HepG2 (cell line): ENCODE measurements around the gene PCDHGA6. TPM values are rescaled to one million over a fixed set of nuclear protein-coding genes. Genes with fewer than 3 reads are reported as not detected.
A peak's percentile ranks its signal among the peaks of the same experiment; 100 is the strongest.

Experiments
- ATAC-seq: fragments of 200-7000 bp; cut with Tn5 transposase; 3 replicates; pipeline ENCODE4 v1.9.1; 2020; ENCODE audit warnings: mild to moderate bottlenecking, moderate library complexity
- Bru-seq: library from RNA; stranded (reverse); fragments of 400-500 nt; gene quantifications from one replicate; lab custom pipeline; 2021; lab: Mats Ljungman, UMichigan
- BruChase-seq, 2 experiments: library from RNA; stranded (reverse); fragments of 400-500 nt; gene quantifications; one replicate each; lab custom pipeline; 2021; lab: Mats Ljungman, UMichigan
- BruUV-seq: library from RNA; stranded (reverse); fragments of 400-500 nt; replicated peaks from 2 replicates; lab custom pipeline; 2021; lab: Mats Ljungman, UMichigan
- CTCF ChIA-PET: fragments of 300-600 bp; formaldehyde crosslinking; extraction: SDS; loops from one replicate; lab custom pipeline; 2021; ENCODE audit warnings: low total read pairs, inconsistent platforms, low intra/inter-chr PET ratio; lab: Yijun Ruan, JAX
- POLR2A ChIA-PET: fragments of 350-600 bp; sonication (Branson Sonifier 250); formaldehyde crosslinking; loops from one replicate; lab custom pipeline; 2020; ENCODE audit warnings: antibody characterized with exemption, inconsistent platforms; lab: Yijun Ruan, JAX
- DNase-seq: peaks from one replicate; pipeline ENCODE4 v3.0.0-alpha.2; 2015; ENCODE audit warnings: low spot score
- FAIRE-seq: peaks from 3 replicates; lab custom pipeline; 2011; peaks lifted over from hg19 to GRCh38; lab: Jason Lieb, UNC
- H2AFZ ChIP-seq: one replicate; pipeline ENCODE4 v1.6.1; 2011; ENCODE audit warnings: low read length, inconsistent platforms
- H3K27ac ChIP-seq: fragments of 300-600 bp; 3 replicates; pipeline ENCODE4 v1.8.0; 2011; ENCODE audit warnings: mixed run types, mild to moderate bottlenecking, mixed read lengths, low read length, inconsistent platforms; ENCODE audit not compliant: insufficient read depth; ENCODE audit errors: extremely low read length
- H3K27me3 ChIP-seq, 2 experiments: fragments of 200-600 bp in 1 of 2; 2 replicates in 1 of 2; 3 replicates in 1 of 2; pipeline versions ENCODE4 v1.6.0 to v1.8.0; 2011; ENCODE audit warnings: low read length in 2 of 2, mild to moderate bottlenecking in 2 of 2, moderate library complexity in 2 of 2, inconsistent platforms in 1 of 2; ENCODE audit not compliant: insufficient read depth in 2 of 2, control insufficient read depth in 1 of 2
- H3K36me3 ChIP-seq, 2 experiments: fragments of 200-600 bp in 1 of 2; replicated peaks in 1 of 2; 2 replicates in 1 of 2; 3 replicates in 1 of 2; pipeline versions ENCODE4 v1.5.1 to v1.8.0; 2011; ENCODE audit warnings: low read length in 2 of 2, inconsistent platforms in 1 of 2; ENCODE audit not compliant: insufficient read depth in 2 of 2, control insufficient read depth in 1 of 2
- H3K4me1 ChIP-seq: 2 replicates; pipeline ENCODE4 v1.5.1; 2012; ENCODE audit warnings: low read length, inconsistent platforms; ENCODE audit not compliant: insufficient read depth
- H3K4me2 ChIP-seq: 2 replicates; pipeline ENCODE4 v1.6.0; 2011; ENCODE audit warnings: low read depth, low read length, inconsistent platforms
- H3K4me3 ChIP-seq, 3 experiments: fragments of 200-600 bp in 1 of 3; sonication (generic), shearing (Covaris generic) in 1 of 3; replicated peaks in 1 of 3; 2 replicates each; pipeline ENCODE4 v1.5.1; 2011 to 2016; ENCODE audit warnings: low read length in 3 of 3, inconsistent platforms in 2 of 3, low read depth in 2 of 3, mild to moderate bottlenecking in 2 of 3, control low read depth in 1 of 3, mixed read lengths in 1 of 3; ENCODE audit not compliant: insufficient read depth in 1 of 3
- H3K79me2 ChIP-seq: one replicate; pipeline ENCODE4 v1.6.1; 2011; ENCODE audit warnings: low read length, inconsistent platforms; ENCODE audit not compliant: insufficient read depth
- H3K9ac ChIP-seq: 2 replicates; pipeline ENCODE4 v1.6.0; 2011; ENCODE audit warnings: mild to moderate bottlenecking, low read depth, low read length, inconsistent platforms; ENCODE audit not compliant: insufficient read depth
- H3K9me3 ChIP-seq: 2 replicates; pipeline ENCODE4 v1.5.1; 2012; ENCODE audit warnings: mild to moderate bottlenecking, low read length
- H4K20me1 ChIP-seq: 2 replicates; pipeline ENCODE4 v1.6.0; 2011; ENCODE audit warnings: inconsistent platforms, mild to moderate bottlenecking, low read length, moderate library complexity; ENCODE audit not compliant: insufficient read depth
- RERE ChIP-seq: IDR thresholded peaks from 2 replicates; pipeline ENCODE4 v1.6.1; 2016; ENCODE audit warnings: low read depth, missing genetic modification reagents, missing compliant biosample characterization
- SCMH1 ChIP-seq: sonication (generic); formaldehyde crosslinking; IDR thresholded peaks from 2 replicates; pipeline ENCODE4 v1.9.0; 2021; ENCODE audit warnings: missing genetic modification reagents, mild to moderate bottlenecking, borderline replicate concordance
- STAG1 ChIP-seq: sonication (generic); formaldehyde crosslinking; IDR thresholded peaks from 2 replicates; pipeline ENCODE4 v1.4.0; 2020; ENCODE audit warnings: missing genetic modification reagents
- TOPORS ChIP-seq: sonication (generic); formaldehyde crosslinking; IDR thresholded peaks from 2 replicates; pipeline ENCODE4 v1.8.0; 2023; ENCODE audit warnings: mild to moderate bottlenecking, missing genetic modification reagents
- WGBS: methylation state at CpG from one replicate; pipeline ENCODE4 v1.1.6; 2017; ENCODE audit warnings: low lambda C conversion rate; 5-methylcytosine and 5-hydroxymethylcytosine counted together
- in situ Hi-C: cut with HindIII; loops from 2 replicates; pipeline ENCODE4 v1.10.0; 2017; ENCODE audit warnings: low pct_unique_long_range_greater_than_20kb; ENCODE audit not compliant: extremely low pct_ligation_motif_present
- intact Hi-C: fragments of 100-400 bp; cut with micrococcal nuclease; formaldehyde crosslinking; loops from one replicate; pipeline ENCODE4 v1.10.0; 2022; ENCODE audit not compliant: unreplicated experiment
- long read RNA-seq, 2 experiments: library from RNA in 1 of 2; library from polyadenylated mRNA in 1 of 2; stranded (forward) in 1 of 2; unstranded in 1 of 2; transcript quantifications; one replicate each; pipeline ENCODE4 v2.0.0, GENCODE V29; 2019 to 2022
- polyA minus RNA-seq, 3 experiments: library from RNA; depleted of rRNA, polyadenylated mRNA; stranded (reverse); fragments of >200 nt; gene quantifications; 2 replicates each; pipeline ENCODE4 v1.2.3, GENCODE V29; 2011; ENCODE audit warnings: low replicate concordance in 1 of 3
- polyA plus RNA-seq, 8 experiments: library from polyadenylated mRNA; depleted of rRNA in 3 of 8; stranded (reverse) in 7 of 8; unstranded in 1 of 8; fragments of >200 nt; fragmentation: Illumina TruSeq in 4 of 8; extraction: Trizol in 4 of 8; gene quantifications; 2 replicates each; pipeline versions ENCODE4 v1.2.1 to v1.2.3, GENCODE V29; 2011 to 2016; ENCODE audit warnings: low read depth in 4 of 8, missing spikeins in 1 of 8, mixed read lengths in 1 of 8; ENCODE audit not compliant: insufficient read depth in 1 of 8
- total RNA-seq, 5 experiments: library from RNA; depleted of rRNA; stranded (reverse); fragments of >200 nt; fragmentation: Illumina TruSeq; extraction: Trizol; gene quantifications; 2 replicates each; pipeline ENCODE4 v1.2.3, GENCODE V29; 2016; ENCODE audit warnings: low read depth in 1 of 5

PCDHGA6 gene
- total RNA-seq (2016; rRNA removed; fragmentation: Illumina TruSeq; extraction: Trizol) (0.13 and 0.33 TPM in 2 replicates), polyA plus RNA-seq (2011; rRNA removed) (0.51 and 0.54 TPM in 2 replicates), polyA minus RNA-seq (2011; rRNA and poly(A)+ RNA removed; ENCODE audit: low replicate concordance) (0.21 and 1.4 TPM in 2 replicates), Bru-seq, nascent RNA (percentile 43 among the genes with signal in this experiment), BruChase-seq, experiment 1, labeled RNA remaining after a 6-hour chase (percentile 52 among the genes with signal in this experiment), BruChase-seq, experiment 2, labeled RNA remaining after a 2-hour chase (percentile 61 among the genes with signal in this experiment)
- total RNA-seq (2016; cell fraction: cytosol; rRNA removed; fragmentation: Illumina TruSeq; extraction: Trizol; ENCODE audit: low read depth) = not detected in 2 replicates
- total RNA-seq (2016; cell fraction: insoluble cytoplasmic fraction; rRNA removed; fragmentation: Illumina TruSeq; extraction: Trizol) = 0.07 and 0.22 TPM in 2 replicates
- 0.07 TPM in 1 of 2 replicates, not detected in the other for total RNA-seq (2016; cell fraction: membrane; rRNA removed; fragmentation: Illumina TruSeq; extraction: Trizol)
- 0.97 and 1.4 TPM in 2 replicates for total RNA-seq (2016; cell fraction: nucleus; rRNA removed; fragmentation: Illumina TruSeq; extraction: Trizol)
- polyA plus RNA-seq (2011; cell fraction: cytosol; rRNA removed) = 0.13 and 0.15 TPM in 2 replicates
- 2.2 and 2.4 TPM in 2 replicates for polyA plus RNA-seq (2011; cell fraction: nucleus; rRNA removed)
- polyA plus RNA-seq (2012) = 0.15 and 0.23 TPM in 2 replicates
- polyA plus RNA-seq (2016; cell fraction: cytosol; fragmentation: Illumina TruSeq; extraction: Trizol; ENCODE audit: low read depth) = not detected in 2 replicates
- polyA plus RNA-seq (2016; cell fraction: insoluble cytoplasmic fraction; fragmentation: Illumina TruSeq; extraction: Trizol; ENCODE audit: low read depth) = 0.05 and 0.15 TPM in 2 replicates
- polyA plus RNA-seq (2016; cell fraction: membrane; fragmentation: Illumina TruSeq; extraction: Trizol; ENCODE audit: low read depth) = not detected in 2 replicates
- polyA plus RNA-seq (2016; cell fraction: nucleus; fragmentation: Illumina TruSeq; extraction: Trizol; ENCODE audit: insufficient read depth, low read depth) = 1.4 and 1.8 TPM in 2 replicates
- polyA minus RNA-seq (2011; cell fraction: cytosol; rRNA and poly(A)+ RNA removed) = 0.20 TPM in 1 of 2 replicates, not detected in the other
- polyA minus RNA-seq (2011; cell fraction: nucleus; rRNA and poly(A)+ RNA removed) = 3.4 and 3.6 TPM in 2 replicates
- long read RNA-seq, experiment 1 = 0 reads
- long read RNA-seq, experiment 2 = 0 reads

- Histone ChIP-seq H3K36me3 (no peaks in the 10 kb centered on the region), H3K9ac (no peak within 1 kb of the TSS), H2AFZ (no peak within 1 kb of the TSS), H3K27me3 (no peaks in the 10 kb centered on the region), H3K4me2 (no peak within 1 kb of the TSS), H3K79me2 (no peaks in the 10 kb centered on the region), H3K27ac (no peak within 1 kb of the TSS), H4K20me1 (no peaks in the 10 kb centered on the region), H3K4me3 (no peak within 1 kb of the TSS), H3K9me3 (peaks cover 53% of the 10 kb centered on the region), H3K4me1 (no peaks in the 10 kb centered on the region)
- FAIRE-seq (no peak), ATAC-seq (no peak), DNase-seq (no peak)
- WGBS = 72% methylated on average over 22 of the region's 27 CpGs
- BruUV-seq = no TSS peak
- intact Hi-C loops (no loop called here), in situ Hi-C loops (no loop called here)
- CTCF ChIA-PET = no interaction called here
- no peak for TF ChIP-seq TOPORS
- no peak for TF ChIP-seq SCMH1 (CRISPR knock-in tag)
- TF ChIP-seq STAG1 = peak; percentile 30; the same call in 1 of the 2 replicates
- TF ChIP-seq RERE (CRISPR knock-in tag) = no peak
- POLR2A ChIA-PET = no interaction called here
Observed at GRCh38 chr5:141373673-141374317, at the start of gene PCDHGA6. PCDHGA6 (plus strand) TSS chr5:141373891; CDS start chr5:141374084, 193 bp downstream.
